HG02642 (cell line): ENCODE results near the gene TMEM62.

Experiments used
- ATAC-seq: cut with Tn5 transposase; IDR thresholded peaks from one replicate; pipeline ENCODE4 v1.9.1; 2021; ENCODE audit warnings: mild to moderate bottlenecking; ENCODE audit not compliant: unreplicated experiment, poor library complexity

Gene TMEM62

GRCh38 chr15:43207024-43207423 lies 73.6 kb downstream of the TMEM62 start:
- no peak for ATAC-seq

GRCh38 chr15:43208052-43209002 lies 74.9 kb downstream of the TMEM62 start:
- no peak for ATAC-seq

GRCh38 chr15:43209059-43209824 lies 75.9 kb downstream of the TMEM62 start:
- no peak for ATAC-seq

GRCh38 chr15:43210172-43210745 lies 76.9 kb downstream of the TMEM62 start:
- no peak for ATAC-seq

GRCh38 chr15:43210807-43211206 lies 77.4 kb downstream of the TMEM62 start:
- ATAC-seq, result no peak

GRCh38 chr15:43211224-43211735 lies 77.9 kb downstream of the TMEM62 start:
- no peak for ATAC-seq

- no peak for ATAC-seq
These were observed 78.9 kb downstream of the TMEM62 start for GRCh38 chr15:43212299-43212698.

GRCh38 chr15:43212951-43213350 lies 79.6 kb downstream of the TMEM62 start:
- no peak for ATAC-seq

- no peak for ATAC-seq
These were observed 80.1 kb downstream of the TMEM62 start for GRCh38 chr15:43213466-43213865.

GRCh38 chr15:43214169-43214568 lies 80.8 kb downstream of the TMEM62 start:
- ATAC-seq, result no peak

- ATAC-seq, result no peak
These were observed 81.4 kb downstream of the TMEM62 start for GRCh38 chr15:43214592-43215295.

GRCh38 chr15:43215961-43216360 lies 82.6 kb downstream of the TMEM62 start:
- no peak for ATAC-seq

GRCh38 chr15:43218908-43219706 lies 85.7 kb downstream of the TMEM62 start:
- ATAC-seq, result no peak

- no peak for ATAC-seq
These were observed 86.8 kb downstream of the TMEM62 start for GRCh38 chr15:43219929-43220928.

GRCh38 chr15:43220991-43221403 lies 87.6 kb downstream of the TMEM62 start, which contains the start of gene EPB42:
TSS of gene EPB42 (minus strand) at chr15:43221018. CDS start at chr15:43220825, 193 bp downstream.
- no peak for ATAC-seq

- ATAC-seq, result no peak
These were observed 88.0 kb downstream of the TMEM62 start for GRCh38 chr15:43221422-43221821.

- ATAC-seq, result no peak
These were observed 92.0 kb downstream of the TMEM62 start for GRCh38 chr15:43225201-43225949.
